ENCODE measurements around the gene CTLA4.

Gene CTLA4

DNA sequence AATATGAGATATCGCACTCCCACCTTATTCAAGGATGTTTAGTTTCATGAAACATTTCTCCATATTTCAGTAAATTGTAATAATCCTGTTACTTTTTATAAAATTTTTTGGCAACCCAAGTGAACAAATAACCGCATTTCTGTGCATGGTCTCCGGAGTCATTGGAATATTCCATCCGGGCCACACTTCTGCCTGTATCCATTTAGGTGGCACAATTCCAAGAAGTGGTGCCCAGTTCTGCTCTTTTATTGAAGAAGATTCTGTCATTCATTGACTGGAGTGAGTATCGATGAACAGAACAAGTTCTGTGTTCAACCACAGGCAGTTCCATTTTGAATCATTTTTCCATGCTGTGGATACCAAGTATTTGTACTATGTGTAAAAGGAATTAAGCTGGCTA is 42.4 kb downstream of the CTLA4 start:
- TF ChIP-seq MYC (IDR thresholded peaks at IDR 0.05; ENCODE audit: low read depth, low read length) (no peak), POLR2A (IDR thresholded peaks at IDR 0.05; ENCODE audit: extremely low read depth, insufficient read length) (no peak)
- TF ChIP-seq, protein P1, sequence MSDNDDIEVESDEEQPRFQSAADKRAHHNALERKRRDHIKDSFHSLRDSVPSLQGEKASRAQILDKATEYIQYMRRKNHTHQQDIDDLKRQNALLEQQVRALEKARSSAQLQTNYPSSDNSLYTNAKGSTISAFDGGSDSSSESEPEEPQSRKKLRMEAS (IDR thresholded peaks at IDR 0.05; ENCODE audit: low read depth, low read length), result no peak
- TF ChIP-seq, protein P2, sequence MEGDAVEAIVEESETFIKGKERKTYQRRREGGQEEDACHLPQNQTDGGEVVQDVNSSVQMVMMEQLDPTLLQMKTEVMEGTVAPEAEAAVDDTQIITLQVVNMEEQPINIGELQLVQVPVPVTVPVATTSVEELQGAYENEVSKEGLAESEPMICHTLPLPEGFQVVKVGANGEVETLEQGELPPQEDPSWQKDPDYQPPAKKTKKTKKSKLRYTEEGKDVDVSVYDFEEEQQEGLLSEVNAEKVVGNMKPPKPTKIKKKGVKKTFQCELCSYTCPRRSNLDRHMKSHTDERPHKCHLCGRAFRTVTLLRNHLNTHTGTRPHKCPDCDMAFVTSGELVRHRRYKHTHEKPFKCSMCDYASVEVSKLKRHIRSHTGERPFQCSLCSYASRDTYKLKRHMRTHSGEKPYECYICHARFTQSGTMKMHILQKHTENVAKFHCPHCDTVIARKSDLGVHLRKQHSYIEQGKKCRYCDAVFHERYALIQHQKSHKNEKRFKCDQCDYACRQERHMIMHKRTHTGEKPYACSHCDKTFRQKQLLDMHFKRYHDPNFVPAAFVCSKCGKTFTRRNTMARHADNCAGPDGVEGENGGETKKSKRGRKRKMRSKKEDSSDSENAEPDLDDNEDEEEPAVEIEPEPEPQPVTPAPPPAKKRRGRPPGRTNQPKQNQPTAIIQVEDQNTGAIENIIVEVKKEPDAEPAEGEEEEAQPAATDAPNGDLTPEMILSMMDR (IDR thresholded peaks at IDR 0.05; ENCODE audit: low read depth, low read length), result no peak
- H3K4me3 ChIP-seq (ENCODE audit: low read depth, low read length), result no peak overlapping the region
- no peak for DNase-seq (ENCODE audit: low read depth)

DNA sequence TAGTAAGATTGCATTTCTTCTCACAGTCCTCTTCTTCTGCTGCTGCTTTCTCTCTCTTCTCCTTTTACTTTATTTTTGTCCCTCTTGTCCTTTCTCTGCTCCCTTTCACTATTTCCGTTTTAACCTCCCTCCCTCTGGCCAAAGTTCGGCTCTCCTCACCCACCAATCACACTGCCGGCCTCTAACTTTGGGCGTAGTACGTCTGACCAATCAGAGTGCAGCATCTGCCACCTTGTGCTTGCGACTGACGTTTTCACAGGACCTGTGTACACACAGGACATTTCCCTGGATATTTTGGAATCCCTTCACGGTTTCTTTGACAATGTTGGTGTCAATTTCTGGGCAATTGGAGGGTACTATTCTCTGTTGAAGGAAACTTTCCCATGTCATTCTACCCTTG is 46.4 kb downstream of the CTLA4 start:
- no peak overlapping the region for H3K4me3 ChIP-seq (ENCODE audit: low read depth, low read length)
- DNase-seq (ENCODE audit: low read depth), result no peak
- TF ChIP-seq POLR2A (IDR thresholded peaks at IDR 0.05; ENCODE audit: extremely low read depth, insufficient read length) (no peak), MYC (IDR thresholded peaks at IDR 0.05; ENCODE audit: low read depth, low read length) (no peak)
- TF ChIP-seq, protein P2 (IDR thresholded peaks at IDR 0.05; ENCODE audit: low read depth, low read length), result no peak
- TF ChIP-seq, protein P1 (IDR thresholded peaks at IDR 0.05; ENCODE audit: low read depth, low read length), result no peak

DNA sequence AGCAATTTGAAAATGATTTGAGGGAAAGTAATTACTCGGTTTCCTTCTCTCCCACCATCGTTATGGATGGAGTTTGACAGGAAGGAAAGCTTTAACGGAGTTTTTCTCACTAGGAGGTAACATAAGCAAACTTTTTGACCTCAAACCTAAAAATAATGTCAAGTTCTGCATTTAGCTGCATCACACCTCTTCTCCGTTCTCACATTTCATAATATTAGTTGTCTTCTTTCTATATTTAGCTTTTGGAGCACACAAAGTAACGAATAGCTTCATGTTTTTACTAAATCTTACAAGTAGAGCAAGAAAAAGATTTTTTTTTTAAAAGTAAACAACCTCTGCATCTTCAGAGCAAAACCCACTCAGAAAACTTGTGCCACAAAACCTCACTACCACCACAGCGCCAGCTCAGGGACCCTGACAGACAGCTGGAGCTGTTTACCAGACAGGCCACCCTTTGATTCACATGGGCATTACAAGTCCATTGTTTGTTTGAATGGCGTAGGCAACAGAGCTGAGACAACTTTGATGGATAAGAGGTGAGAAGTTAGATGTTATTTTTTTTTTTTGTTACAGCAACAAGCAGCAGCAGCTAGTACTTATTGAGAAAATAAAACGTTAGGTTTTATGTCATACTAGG is 47.1 kb downstream of the CTLA4 start:
- no peak for DNase-seq (ENCODE audit: low read depth)
- TF ChIP-seq, protein P1 (IDR thresholded peaks at IDR 0.05; ENCODE audit: low read depth, low read length), result no peak
- no peak for TF ChIP-seq MYC (IDR thresholded peaks at IDR 0.05; ENCODE audit: low read depth, low read length)
- no peak for TF ChIP-seq POLR2A (IDR thresholded peaks at IDR 0.05; ENCODE audit: extremely low read depth, insufficient read length)
- TF ChIP-seq, protein P2 (IDR thresholded peaks at IDR 0.05; ENCODE audit: low read depth, low read length), result no peak
- H3K4me3 ChIP-seq (ENCODE audit: low read depth, low read length), result no peak overlapping the region

DNA sequence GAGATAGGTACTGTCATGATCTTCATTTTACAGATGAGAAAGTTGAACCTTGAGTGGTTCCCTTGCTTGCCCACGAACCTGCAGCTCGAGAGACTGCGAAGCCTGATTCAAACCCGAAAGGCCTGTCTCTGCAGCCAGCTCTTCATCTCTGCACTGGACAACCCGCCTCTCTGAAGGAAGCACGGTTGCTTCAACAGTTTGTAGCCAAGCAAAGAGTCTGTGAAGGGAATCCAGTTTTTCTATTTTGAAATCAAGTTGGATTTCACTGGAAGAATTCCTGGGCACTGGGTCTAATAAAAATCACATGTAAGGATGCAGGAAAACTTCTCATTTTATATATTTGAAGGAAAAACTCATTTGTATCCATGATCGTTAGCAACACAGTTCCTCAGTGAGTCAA is 47.7 kb downstream of the CTLA4 start:
- TF ChIP-seq, protein P2 (IDR thresholded peaks at IDR 0.05; ENCODE audit: low read depth, low read length), result no peak
- TF ChIP-seq MYC (IDR thresholded peaks at IDR 0.05; ENCODE audit: low read depth, low read length), result no peak
- no peak for TF ChIP-seq POLR2A (IDR thresholded peaks at IDR 0.05; ENCODE audit: extremely low read depth, insufficient read length)
- TF ChIP-seq, protein P1 (IDR thresholded peaks at IDR 0.05; ENCODE audit: low read depth, low read length), result no peak
- H3K4me3 ChIP-seq (ENCODE audit: low read depth, low read length), result no peak overlapping the region
- DNase-seq (ENCODE audit: low read depth), result no peak

DNA sequence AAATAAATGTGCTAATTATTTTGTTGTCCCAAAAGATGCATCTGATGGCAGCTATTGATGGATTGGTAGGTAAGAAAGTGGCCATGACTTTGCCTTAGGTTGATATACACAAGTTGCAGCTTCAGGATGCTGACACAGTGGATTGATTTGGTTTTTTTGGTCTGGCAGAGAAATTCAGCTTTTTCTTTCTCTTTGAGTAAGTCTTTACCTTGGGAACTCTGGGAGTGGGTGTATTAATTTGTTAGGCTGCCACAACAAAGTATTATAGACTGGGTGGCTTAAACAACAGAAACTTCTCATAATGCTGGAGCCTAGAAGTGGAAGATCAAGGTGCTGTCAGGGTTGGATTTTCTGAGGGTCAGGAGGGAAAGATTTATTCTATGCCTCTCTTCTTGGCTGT is 49.2 kb downstream of the CTLA4 start:
- DNase-seq (ENCODE audit: low read depth), result no peak
- TF ChIP-seq MYC (IDR thresholded peaks at IDR 0.05; ENCODE audit: low read depth, low read length) (no peak), POLR2A (IDR thresholded peaks at IDR 0.05; ENCODE audit: extremely low read depth, insufficient read length) (no peak)
- TF ChIP-seq, protein P2 (IDR thresholded peaks at IDR 0.05; ENCODE audit: low read depth, low read length), result no peak
- TF ChIP-seq, protein P1 (IDR thresholded peaks at IDR 0.05; ENCODE audit: low read depth, low read length), result no peak
- no peak overlapping the region for H3K4me3 ChIP-seq (ENCODE audit: low read depth, low read length)
